HG03442 (cell line): ENCODE measurements around the gene NPAS2.
A peak's percentile ranks its signal among the peaks of the same experiment; 100 is the strongest.

Experiments used
- ATAC-seq: cut with Tn5 transposase; IDR thresholded peaks from one replicate; pipeline ENCODE4 v1.9.1; 2021; ENCODE audit warnings: mild to moderate bottlenecking, moderate library complexity; ENCODE audit not compliant: unreplicated experiment

Gene NPAS2

DNA sequence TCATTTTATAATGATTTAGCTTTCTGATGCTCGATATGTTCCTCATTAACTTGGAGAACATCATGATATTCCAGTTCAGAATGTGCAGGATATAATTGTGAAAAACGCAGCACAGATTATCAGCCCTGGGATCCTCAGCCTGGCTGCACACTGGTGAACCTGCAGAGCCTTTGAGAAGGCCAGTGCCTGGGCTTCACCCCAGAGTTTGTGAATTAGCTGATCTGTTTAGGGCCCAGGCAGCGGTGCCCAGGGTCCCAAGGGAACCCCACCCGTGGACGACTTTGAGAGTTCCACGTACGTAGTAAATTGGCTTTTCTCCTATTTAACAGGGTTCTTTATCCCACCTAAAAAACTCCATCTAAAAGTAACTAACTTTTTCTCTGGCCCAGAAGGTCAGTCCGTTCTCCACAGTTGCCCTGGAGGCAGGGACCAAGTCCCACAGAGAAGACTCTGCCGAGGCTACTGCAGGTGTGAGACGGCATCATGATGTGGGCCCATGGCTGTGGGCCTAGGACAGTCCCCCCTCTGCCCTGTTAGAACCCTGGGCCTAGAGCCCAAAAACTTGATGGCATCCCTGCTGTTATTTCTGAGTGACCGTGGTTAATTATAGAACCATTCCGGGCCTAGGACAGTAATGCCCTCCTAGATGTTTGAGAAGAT lies 142.6 kb downstream of the NPAS2 start:
- no peak for ATAC-seq

DNA sequence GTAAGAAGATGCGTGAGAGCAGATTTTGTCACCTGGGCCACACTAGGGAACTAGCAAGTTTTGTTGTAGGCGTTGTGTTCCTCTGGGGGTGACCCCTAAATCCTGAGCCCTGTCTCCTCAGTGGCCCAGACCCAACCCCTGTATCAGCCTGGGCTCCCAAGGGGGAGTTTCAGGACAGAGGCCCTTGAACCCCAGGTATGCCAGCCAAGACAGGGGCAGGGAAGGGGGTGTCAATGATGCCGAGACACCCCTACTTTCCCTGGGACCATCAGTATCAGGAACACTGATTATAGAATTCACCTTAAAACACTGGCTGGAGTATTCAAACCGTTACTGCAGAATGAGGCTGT lies 143.1 kb downstream of the NPAS2 start:
- ATAC-seq: no peak

GRCh38 chr2:100964222-100964621 lies 144.3 kb downstream of the NPAS2 start:
- no peak for ATAC-seq

- ATAC-seq: no peak
Observed at GRCh38 chr2:100964681-100965169, 144.8 kb downstream of the NPAS2 start.

- no peak for ATAC-seq
Observed at GRCh38 chr2:100965596-100965995, 145.7 kb downstream of the NPAS2 start.

DNA sequence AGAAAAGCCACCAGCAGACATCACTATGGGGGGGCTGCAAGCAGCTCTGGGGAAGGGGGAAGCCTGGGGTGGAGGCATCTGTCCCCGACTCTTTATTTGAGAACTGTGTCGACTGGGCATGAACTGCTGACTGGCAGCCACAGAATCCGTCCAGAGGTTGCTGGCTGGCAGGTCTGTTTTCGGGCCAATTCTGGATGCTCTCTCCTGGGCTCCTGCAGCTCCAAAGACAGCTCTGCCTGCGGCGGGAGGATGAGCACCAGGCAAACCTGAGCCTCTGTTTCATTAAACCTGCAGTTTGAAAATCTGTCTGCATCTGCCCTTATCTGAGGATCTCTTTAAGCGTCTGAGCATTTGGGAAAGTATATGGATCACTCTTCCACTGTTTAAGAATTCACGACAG lies 147.8 kb downstream of the NPAS2 start:
- no peak for ATAC-seq

GRCh38 chr2:100968146-100969145 lies 148.5 kb downstream of the NPAS2 start:
- ATAC-seq: no peak

DNA sequence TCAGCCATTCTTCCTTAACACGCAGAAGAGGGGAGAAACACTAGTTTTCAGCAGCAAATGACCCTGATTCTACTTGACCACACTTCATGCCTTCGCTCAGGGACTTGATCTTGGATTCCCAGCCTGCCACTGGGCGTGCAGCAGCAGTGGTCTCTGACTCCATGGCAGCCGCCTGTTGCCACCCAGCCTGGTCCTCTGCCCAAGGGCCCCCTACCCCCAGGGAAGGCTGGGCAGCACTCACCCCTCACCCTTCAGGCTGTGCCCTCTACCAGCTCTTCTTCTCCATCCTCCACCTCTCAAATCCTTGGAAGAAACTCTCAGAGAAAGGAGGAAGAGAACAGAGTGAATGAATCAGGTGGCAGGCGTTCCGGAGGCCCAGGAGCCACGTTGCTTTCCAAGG lies 150.1 kb downstream of the NPAS2 start:
- ATAC-seq: no peak

- no peak for ATAC-seq
Observed at GRCh38 chr2:100971221-100971620, 151.3 kb downstream of the NPAS2 start.

GRCh38 chr2:100972452-100972851 lies 152.5 kb downstream of the NPAS2 start:
- ATAC-seq: no peak

DNA sequence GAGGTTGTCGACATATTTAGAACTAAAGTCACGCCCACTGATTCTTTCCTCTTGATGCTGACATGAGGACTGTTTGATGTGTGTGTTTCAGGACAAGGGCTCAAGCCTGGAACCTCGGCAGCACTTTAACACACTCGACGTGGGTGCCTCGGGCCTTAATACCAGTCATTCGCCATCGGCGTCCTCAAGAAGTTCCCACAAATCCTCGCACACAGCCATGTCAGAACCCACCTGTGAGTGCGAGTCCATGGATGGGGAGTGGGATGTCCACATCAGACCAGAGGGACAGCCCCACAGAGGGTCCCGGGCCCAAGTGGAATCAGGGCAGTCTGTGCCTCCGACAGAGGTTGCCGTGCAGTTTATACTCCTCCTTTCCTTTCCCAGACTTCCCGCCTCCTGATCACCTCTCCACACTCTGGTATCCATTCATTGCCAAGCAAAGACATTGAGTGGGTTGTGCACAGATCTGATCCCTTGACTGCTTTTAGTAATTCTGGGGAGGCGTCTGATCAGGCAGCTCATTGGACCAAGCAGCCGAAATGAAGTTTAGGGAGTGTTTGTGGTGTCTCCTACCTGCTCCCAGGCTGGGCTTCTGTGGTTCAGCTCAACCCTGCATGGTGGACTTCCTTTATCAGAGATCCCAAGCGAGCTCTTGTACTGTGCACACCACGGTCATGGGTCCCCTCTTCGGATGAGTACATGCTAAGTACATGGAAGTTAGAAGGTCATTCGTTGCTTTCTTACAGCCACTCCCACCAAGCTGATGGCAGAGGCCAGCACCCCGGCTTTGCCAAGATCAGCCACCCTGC lies 155.0 kb downstream of the NPAS2 start:
- ATAC-seq: no peak

DNA sequence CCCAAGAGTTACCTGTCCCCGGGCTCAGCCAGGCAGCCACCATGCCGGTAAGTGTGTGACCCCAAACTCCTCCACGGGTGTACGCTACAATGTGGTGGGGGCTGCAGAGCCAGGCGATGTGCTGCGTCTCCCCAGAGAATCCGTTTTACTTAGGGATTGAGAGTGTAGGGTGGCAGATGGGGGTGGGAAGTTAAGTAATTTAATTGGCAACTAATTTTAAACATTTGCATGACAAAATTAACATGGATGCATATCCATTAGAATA lies 155.5 kb downstream of the NPAS2 start:
- ATAC-seq: no peak

DNA sequence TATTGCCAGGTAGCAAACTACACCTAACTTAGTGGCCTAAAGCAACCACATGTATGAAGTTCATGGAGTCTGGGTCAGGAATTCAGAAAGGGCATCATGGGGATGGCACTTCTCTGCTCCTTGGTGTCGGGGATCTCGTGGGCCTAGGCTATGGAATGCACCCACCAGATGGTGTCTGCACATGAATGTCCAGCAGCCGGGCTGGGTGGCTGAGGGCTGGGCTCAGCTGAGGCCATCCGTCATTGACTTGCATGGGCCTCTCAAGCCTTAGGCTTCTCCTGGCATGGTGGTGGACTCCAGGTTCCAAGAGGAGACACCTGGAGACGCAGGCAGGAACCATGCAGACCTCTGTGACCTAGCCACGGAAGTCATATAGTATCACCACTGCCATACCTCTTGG lies 156.1 kb downstream of the NPAS2 start:
- ATAC-seq: no peak

- ATAC-seq: peak; percentile 79
Observed at GRCh38 chr2:100976645-100977391, 156.9 kb downstream of the NPAS2 start.

DNA sequence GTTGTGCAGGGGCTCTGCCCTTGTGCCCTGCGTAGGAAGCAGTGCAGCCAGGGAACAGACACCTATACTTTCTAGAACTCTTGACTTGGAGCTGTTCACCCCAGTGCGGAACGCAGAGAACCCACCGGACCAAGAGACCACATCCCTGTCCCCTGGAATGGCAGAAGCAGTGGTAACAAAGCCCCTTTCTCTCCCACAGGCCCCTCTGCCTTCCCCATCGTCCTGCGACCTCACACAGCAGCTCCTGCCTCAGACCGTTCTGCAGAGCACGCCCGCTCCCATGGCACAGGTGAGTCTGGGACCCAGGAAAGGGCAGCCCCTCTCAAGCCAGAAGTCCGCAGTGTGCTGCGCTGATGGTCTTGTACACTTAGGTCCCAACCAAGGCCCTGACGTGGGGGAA lies 157.6 kb downstream of the NPAS2 start:
- no peak for ATAC-seq

DNA sequence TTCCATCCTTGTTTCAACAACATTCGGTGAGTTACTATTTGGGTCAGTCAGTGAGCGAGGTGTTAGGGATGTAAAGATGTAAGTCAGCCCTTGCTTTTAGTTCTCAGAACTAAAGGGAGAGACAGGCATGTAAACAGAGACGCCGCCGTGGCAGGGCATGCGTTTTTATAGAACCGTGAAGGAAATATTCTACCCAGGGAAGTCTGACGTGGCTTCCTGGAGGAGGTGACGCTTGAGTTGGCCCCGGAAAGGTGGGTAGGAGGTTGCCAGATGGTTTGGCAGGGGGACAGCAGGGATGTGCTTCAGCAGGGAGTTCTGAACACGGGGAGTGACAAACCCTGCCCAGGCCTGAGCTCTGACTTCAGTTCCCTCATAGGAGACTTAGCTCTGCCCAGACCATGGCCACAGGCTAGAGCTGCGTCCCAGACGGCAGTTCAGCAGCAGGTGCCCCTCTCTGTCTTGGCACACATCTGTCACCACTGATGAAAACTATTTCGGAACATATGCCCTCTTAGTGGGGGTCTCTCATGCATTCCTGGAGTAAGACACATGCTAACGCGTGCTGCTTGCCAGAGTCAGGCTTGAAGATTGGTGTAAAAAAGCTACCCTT lies 158.7 kb downstream of the NPAS2 start:
- ATAC-seq: no peak

GRCh38 chr2:100980046-100980445 lies 160.1 kb downstream of the NPAS2 start:
- no peak for ATAC-seq

DNA sequence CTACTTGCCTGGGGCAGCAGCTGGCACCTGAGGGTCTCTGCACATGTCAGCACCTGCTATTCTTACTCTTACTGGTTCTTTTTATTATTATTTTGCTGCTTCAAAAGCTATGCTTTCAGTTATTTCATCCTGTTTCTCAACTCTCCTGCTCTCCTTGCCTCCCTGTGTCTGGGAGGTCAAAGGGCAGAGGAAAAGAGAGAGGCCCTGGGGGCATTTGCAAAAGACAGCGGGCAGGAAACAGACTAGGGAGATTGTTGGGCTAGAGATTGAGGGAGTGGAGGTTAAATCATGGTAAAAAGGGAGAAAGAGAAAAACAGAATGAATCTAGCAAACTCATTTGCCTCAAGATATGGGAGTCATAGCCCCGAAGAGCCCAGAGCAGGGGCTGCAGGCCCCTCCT lies 161.1 kb downstream of the NPAS2 start:
- ATAC-seq: no peak

- no peak for ATAC-seq
Observed at GRCh38 chr2:100982431-100982861, 162.5 kb downstream of the NPAS2 start.

DNA sequence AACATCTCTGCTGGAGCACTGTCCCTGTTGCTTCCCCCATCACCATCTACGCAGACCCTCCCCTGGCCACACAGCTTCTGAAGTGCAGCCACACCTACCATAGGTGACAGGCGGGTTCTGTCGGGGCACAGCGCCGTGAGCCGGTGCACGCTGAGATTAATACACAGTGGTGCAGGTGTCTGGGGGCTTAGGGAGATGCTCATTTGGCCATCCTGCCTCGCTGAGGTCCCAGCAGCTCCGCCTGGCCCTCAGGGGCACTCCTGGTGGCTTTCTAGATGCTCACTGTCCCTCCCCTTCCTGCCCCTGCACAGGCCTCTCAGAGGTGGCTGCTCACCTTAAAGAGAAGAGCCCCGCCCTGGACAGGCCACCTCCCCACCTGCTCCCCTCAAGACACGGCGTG lies 163.3 kb downstream of the NPAS2 start:
- ATAC-seq: no peak
